ENCODE data around the gene CLEC1B.

- no peak for TF ChIP-seq FOS (IDR thresholded peaks at IDR 0.05; ENCODE audit: low read depth, low read length)
- no peak for TF ChIP-seq POLR2A (IDR thresholded peaks at IDR 0.05; ENCODE audit: low read depth, low read length)
- no peak for TF ChIP-seq CTCF (conservative IDR thresholded peaks at IDR 0.05; ENCODE audit: low read depth, low read length)
- no peak for TF ChIP-seq CEBPB (IDR thresholded peaks at IDR 0.05; ENCODE audit: low read depth, low read length)
- TF ChIP-seq MAFK (IDR thresholded peaks at IDR 0.05; ENCODE audit: low read depth, low read length): no peak
- no peak for TF ChIP-seq RFX5 (IDR thresholded peaks at IDR 0.05; ENCODE audit: low read depth, low read length)
- TF ChIP-seq RAD21 (IDR thresholded peaks at IDR 0.05; ENCODE audit: low read length): no peak
- TF ChIP-seq USF2 (IDR thresholded peaks at IDR 0.05; ENCODE audit: low read depth, low read length): no peak
- TF ChIP-seq ELK1 (IDR thresholded peaks at IDR 0.05; ENCODE audit: borderline replicate concordance, low read depth, low read length): no peak
- TF ChIP-seq MAZ (IDR thresholded peaks at IDR 0.05; ENCODE audit: borderline replicate concordance, low read depth, low read length): no peak
- TF ChIP-seq MXI1 (IDR thresholded peaks at IDR 0.05; ENCODE audit: borderline replicate concordance, low read depth, low read length): no peak
- TF ChIP-seq NFE2L2 (IDR thresholded peaks at IDR 0.05; ENCODE audit: low read depth, low read length): no peak
Observed at GRCh38 chr12:9961106-9961505, 37.8 kb downstream of the CLEC1B start.
